ENCODE data around the gene HS3ST1. TPM values are rescaled to one million over a fixed set of nuclear protein-coding genes. Genes with fewer than 3 reads are reported as not detected.

The HS3ST1 gene
- total and polyA plus RNA-seq, 9 donors = 10.1 to 64.7 (median 35.9) TPM

DNA sequence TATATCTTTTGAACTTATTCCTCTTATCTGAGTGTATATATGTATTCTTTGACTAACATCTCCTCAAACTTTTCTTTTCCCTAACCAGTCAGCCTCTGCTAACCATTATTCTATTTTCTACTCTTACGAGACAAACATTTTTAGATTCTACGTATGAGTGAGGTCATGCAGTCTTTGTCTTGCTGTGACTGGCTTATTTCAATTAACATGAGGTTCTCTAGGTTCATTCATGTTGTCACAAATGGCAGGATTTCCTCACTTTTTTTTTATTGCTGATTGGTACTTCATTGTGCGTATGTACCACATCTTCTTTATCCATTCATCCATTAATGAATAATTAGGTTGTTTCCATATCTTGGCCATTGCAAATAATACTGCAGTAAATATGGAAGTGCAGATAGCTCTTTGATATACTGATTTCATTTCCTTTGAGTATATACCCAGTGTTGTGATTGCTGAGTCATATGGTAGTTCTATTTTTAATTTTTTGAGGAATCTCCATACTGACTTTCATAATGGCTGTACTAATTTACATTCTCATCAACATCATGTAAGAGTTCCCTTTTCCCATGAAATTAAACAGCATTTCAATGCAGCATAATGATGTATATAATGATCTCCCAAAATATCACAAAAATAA, 80.1 kb downstream of the HS3ST1 start:
- Histone ChIP-seq H3K27me3 (no peaks in the 10 kb centered on the region), H3K4me1 (ENCODE audit: insufficient read depth) (no peaks in the 10 kb centered on the region), H3K27ac (no peak overlapping the region), H3K36me3 (no peaks in the 10 kb centered on the region), H3K9me3 (no peaks in the 10 kb centered on the region), H3K4me3 (no peak overlapping the region)
- no peak for DNase-seq
- intact Hi-C loops (cut with DNase I) = no loop called here
- 93 to 97% (median 95%) methylated on average over 3 of the region's 3 CpGs for WGBS, 3 donors
- no peak for TF ChIP-seq POLR2A (IDR thresholded peaks at IDR 0.05)

DNA sequence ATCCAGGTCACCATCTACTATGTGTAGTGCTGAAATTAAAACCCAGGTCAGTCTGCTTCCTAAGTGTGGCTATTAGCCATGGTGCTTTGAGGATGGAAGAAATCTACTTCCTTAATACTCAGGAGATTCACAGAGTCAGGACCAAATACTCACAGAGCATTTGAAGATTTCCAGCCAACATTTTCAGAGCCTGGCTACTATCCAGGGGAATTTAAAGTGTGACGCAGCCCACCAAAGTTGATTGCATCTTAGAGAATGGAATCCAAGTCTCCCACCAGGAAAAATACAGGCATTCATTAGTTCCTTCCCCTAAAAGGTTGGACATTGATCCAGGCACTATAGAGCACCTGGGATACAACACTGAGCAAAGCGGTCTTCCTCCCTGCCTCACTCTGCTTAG, 83.8 kb downstream of the HS3ST1 start:
- no peaks in the 10 kb centered on the region for H3K27me3 ChIP-seq
- H3K4me1 ChIP-seq (ENCODE audit: insufficient read depth) = no peaks in the 10 kb centered on the region
- TF ChIP-seq EP300 (IDR thresholded peaks at IDR 0.05) = no peak
- TF ChIP-seq, protein P1, sequence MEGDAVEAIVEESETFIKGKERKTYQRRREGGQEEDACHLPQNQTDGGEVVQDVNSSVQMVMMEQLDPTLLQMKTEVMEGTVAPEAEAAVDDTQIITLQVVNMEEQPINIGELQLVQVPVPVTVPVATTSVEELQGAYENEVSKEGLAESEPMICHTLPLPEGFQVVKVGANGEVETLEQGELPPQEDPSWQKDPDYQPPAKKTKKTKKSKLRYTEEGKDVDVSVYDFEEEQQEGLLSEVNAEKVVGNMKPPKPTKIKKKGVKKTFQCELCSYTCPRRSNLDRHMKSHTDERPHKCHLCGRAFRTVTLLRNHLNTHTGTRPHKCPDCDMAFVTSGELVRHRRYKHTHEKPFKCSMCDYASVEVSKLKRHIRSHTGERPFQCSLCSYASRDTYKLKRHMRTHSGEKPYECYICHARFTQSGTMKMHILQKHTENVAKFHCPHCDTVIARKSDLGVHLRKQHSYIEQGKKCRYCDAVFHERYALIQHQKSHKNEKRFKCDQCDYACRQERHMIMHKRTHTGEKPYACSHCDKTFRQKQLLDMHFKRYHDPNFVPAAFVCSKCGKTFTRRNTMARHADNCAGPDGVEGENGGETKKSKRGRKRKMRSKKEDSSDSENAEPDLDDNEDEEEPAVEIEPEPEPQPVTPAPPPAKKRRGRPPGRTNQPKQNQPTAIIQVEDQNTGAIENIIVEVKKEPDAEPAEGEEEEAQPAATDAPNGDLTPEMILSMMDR (IDR thresholded peaks at IDR 0.05) = no peak
- TF ChIP-seq POLR2A (IDR thresholded peaks at IDR 0.05) = no peak
- intact Hi-C loops (cut with DNase I) = no loop called here
- no peaks in the 10 kb centered on the region for H3K9me3 ChIP-seq
- no peak overlapping the region for H3K27ac ChIP-seq
- H3K36me3 ChIP-seq = no peaks in the 10 kb centered on the region
- no peak for DNase-seq
- no peak overlapping the region for H3K4me3 ChIP-seq
- WGBS, 3 donors = 54 to 67% (median 61%) methylated on average over 2 of the region's 2 CpGs

DNA sequence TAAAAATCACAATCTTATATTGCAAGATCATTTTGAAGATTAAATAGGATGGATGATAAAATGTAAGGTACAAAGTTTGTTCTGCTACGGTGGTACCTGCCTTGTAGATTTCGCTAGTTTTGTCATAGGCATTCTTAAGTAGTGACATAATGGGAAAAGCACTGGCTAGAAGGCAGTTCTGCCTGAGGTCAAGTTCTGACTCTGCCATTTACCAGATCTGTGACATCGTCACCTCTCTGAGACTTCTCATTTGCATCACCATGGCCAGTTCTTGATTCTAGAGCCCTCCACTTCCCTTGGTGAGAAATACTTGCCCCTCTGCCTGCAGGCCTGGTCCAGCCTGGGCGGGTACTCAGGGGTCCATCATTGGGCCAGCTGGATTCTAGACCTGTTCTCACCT, 85.2 kb downstream of the HS3ST1 start:
- Histone ChIP-seq H3K9me3 (no peaks in the 10 kb centered on the region), H3K4me1 (ENCODE audit: insufficient read depth) (no peaks in the 10 kb centered on the region), H3K4me3 (no peak overlapping the region), H3K36me3 (no peaks in the 10 kb centered on the region), H3K27ac (no peak overlapping the region), H3K27me3 (no peaks in the 10 kb centered on the region)
- intact Hi-C loops (cut with DNase I) = no loop called here
- TF ChIP-seq POLR2A (IDR thresholded peaks at IDR 0.05) = no peak
- no peak for TF ChIP-seq EP300 (IDR thresholded peaks at IDR 0.05)
- TF ChIP-seq, protein P1 (IDR thresholded peaks at IDR 0.05) = no peak
- DNase-seq = no peak
- 96 to 97% (median 96%) methylated on average over 4 of the region's 4 CpGs for WGBS, 3 donors

MicroRNAs encoded within 50 kb of the gene (microRNA counts, 767-probe panel; counts per million panel counts)
- 530 counts per million, percentile 78 among the panel's probes with 10 or more counts for microRNA hsa-miR-572

Small RNA genes within 50 kb of the gene (microRNA-seq; reads per million reads assigned to microRNA genes)
- 0 reads per million in 3 donors for gene MIR572

Small RNA genes within 50 kb of the gene (small RNA-seq; reads per million reads assigned to genes)
- gene MIR572 (not detected), gene RNA5SP156 (not detected)

Measured in ovary (tissue), 9 donors.